Smooth muscle cell (in vitro differentiated cells): Measurements from ENCODE around the gene TOMM6. TPM values are rescaled to one million over a fixed set of nuclear protein-coding genes. Genes with fewer than 3 reads are reported as not detected.

Source experiments
- DNase-seq: peaks from one replicate; lab custom pipeline; 2025; ENCODE audit not compliant: unreplicated experiment; lab: John Stamatoyannopoulos, UW
- H2AFZ ChIP-seq: fragments of 200-600 bp; sonication (generic); 2 replicates; pipeline ENCODE4 v1.6.0; 2016; ENCODE audit warnings: antibody characterized with exemption, low read depth, mild to moderate bottlenecking
- H3F3A ChIP-seq: fragments of 200-600 bp; sonication (generic); 2 replicates; pipeline ENCODE4 v1.6.0; 2017; ENCODE audit warnings: antibody characterized with exemption, low read depth
- H3K27ac ChIP-seq: fragments of 200-600 bp; sonication (generic); 2 replicates; pipeline ENCODE4 v1.5.1; 2016; ENCODE audit warnings: low read depth, mild to moderate bottlenecking
- H3K27me3 ChIP-seq: fragments of 200-600 bp; sonication (generic); 2 replicates; pipeline ENCODE4 v1.6.1; 2016; ENCODE audit warnings: low read depth, mild to moderate bottlenecking
- H3K36me3 ChIP-seq: fragments of 200-600 bp; sonication (generic); 2 replicates; pipeline ENCODE4 v1.5.1; 2016; ENCODE audit warnings: low read depth
- H3K4me1 ChIP-seq: fragments of 200-600 bp; sonication (generic); 2 replicates; pipeline ENCODE4 v1.5.1; 2016; ENCODE audit warnings: low read depth
- H3K4me2 ChIP-seq: fragments of 200-600 bp; sonication (generic); 2 replicates; pipeline ENCODE4 v1.6.0; 2016; ENCODE audit warnings: mild to moderate bottlenecking
- H3K4me3 ChIP-seq: fragments of 200-600 bp; sonication (generic); 2 replicates; pipeline ENCODE4 v1.5.1; 2016; ENCODE audit warnings: mild to moderate bottlenecking
- H3K79me2 ChIP-seq: fragments of 200-600 bp; sonication (generic); 2 replicates; pipeline ENCODE4 v1.6.0; 2016; ENCODE audit warnings: low read depth, mild to moderate bottlenecking
- H3K9ac ChIP-seq: fragments of 200-600 bp; sonication (generic); 2 replicates; pipeline ENCODE4 v1.6.0; 2016; ENCODE audit warnings: low read depth
- H3K9me3 ChIP-seq: fragments of 200-600 bp; sonication (generic); replicated peaks from 2 replicates; pipeline ENCODE4 v1.5.1; 2016; ENCODE audit warnings: low read depth
- H4K20me1 ChIP-seq: fragments of 200-600 bp; sonication (generic); 2 replicates; pipeline ENCODE4 v1.6.0; 2016; ENCODE audit warnings: low read depth
- WGBS: methylation state at CpG from one replicate; pipeline ENCODE4 v1.1.7; 2016; ENCODE audit warnings: low lambda C conversion rate; 5-methylcytosine and 5-hydroxymethylcytosine counted together
- polyA plus RNA-seq: library from polyadenylated mRNA; unstranded; fragments of >200 nt; fragmentation: Nextera tagmentation; extraction: Ambion mirVana; gene quantifications from 2 replicates; pipeline ENCODE4 v1.2.1, GENCODE V29; 2016
- total RNA-seq: library from RNA; depleted of rRNA; stranded (reverse); fragments of >200 nt; gene quantifications from 2 replicates; pipeline ENCODE4 v1.2.3, GENCODE V29; 2014
- TF ChIP-seq, protein P1 (sequence below): fragments of 200-600 bp; sonication (generic); IDR thresholded peaks from 2 replicates; pipeline ENCODE4 v1.5.1; 2017; ENCODE audit warnings: borderline replicate concordance, mild to moderate bottlenecking, antibody characterized with exemption; ENCODE audit not compliant: insufficient read depth, poor library complexity, severe bottlenecking

Gene TOMM6
- total and polyA plus RNA-seq, 2 experiments from 2014 or later = 235 to 253 TPM

- Histone ChIP-seq H3K4me2 (no peak overlapping the region), H3K27me3 (no peaks in the 10 kb centered on the region), H3K4me3 (no peak overlapping the region), H3K4me1 (no peaks in the 10 kb centered on the region), H3K27ac (no peak overlapping the region), H3K9ac (no peak overlapping the region), H3K79me2 (no peaks in the 10 kb centered on the region), H3K36me3 (peaks cover 4% of the 10 kb centered on the region), H2AFZ (no peak overlapping the region), H3K9me3 (no peaks in the 10 kb centered on the region), H4K20me1 (no peaks in the 10 kb centered on the region), H3F3A (no peaks in the 10 kb centered on the region)
- 97% methylated on average over 29 of the region's 29 CpGs for WGBS
- TF ChIP-seq, protein P1, sequence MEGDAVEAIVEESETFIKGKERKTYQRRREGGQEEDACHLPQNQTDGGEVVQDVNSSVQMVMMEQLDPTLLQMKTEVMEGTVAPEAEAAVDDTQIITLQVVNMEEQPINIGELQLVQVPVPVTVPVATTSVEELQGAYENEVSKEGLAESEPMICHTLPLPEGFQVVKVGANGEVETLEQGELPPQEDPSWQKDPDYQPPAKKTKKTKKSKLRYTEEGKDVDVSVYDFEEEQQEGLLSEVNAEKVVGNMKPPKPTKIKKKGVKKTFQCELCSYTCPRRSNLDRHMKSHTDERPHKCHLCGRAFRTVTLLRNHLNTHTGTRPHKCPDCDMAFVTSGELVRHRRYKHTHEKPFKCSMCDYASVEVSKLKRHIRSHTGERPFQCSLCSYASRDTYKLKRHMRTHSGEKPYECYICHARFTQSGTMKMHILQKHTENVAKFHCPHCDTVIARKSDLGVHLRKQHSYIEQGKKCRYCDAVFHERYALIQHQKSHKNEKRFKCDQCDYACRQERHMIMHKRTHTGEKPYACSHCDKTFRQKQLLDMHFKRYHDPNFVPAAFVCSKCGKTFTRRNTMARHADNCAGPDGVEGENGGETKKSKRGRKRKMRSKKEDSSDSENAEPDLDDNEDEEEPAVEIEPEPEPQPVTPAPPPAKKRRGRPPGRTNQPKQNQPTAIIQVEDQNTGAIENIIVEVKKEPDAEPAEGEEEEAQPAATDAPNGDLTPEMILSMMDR = no peak
- no peak for DNase-seq
Measured at GRCh38 chr6:41771058-41771983, 16.2 kb upstream of the TOMM6 start.

GRCh38 chr6:41774841-41775240 is 12.7 kb upstream of the TOMM6 start:
- peaks cover 4% of the 10 kb centered on the region for H3K36me3 ChIP-seq
- WGBS = 96% methylated on average over 3 of the region's 3 CpGs
- H3F3A ChIP-seq = no peaks in the 10 kb centered on the region
- no peak overlapping the region for H3K27ac ChIP-seq
- no peak overlapping the region for H3K4me3 ChIP-seq
- no peak overlapping the region for H2AFZ ChIP-seq
- no peaks in the 10 kb centered on the region for H3K27me3 ChIP-seq
- H3K9me3 ChIP-seq = no peaks in the 10 kb centered on the region
- no peaks in the 10 kb centered on the region for H4K20me1 ChIP-seq
- no peaks in the 10 kb centered on the region for H3K79me2 ChIP-seq
- no peak overlapping the region for H3K9ac ChIP-seq
- no peak for DNase-seq
- H3K4me1 ChIP-seq = peaks cover 5% of the 10 kb centered on the region
- TF ChIP-seq, protein P1 = no peak
- no peak overlapping the region for H3K4me2 ChIP-seq

DNA sequence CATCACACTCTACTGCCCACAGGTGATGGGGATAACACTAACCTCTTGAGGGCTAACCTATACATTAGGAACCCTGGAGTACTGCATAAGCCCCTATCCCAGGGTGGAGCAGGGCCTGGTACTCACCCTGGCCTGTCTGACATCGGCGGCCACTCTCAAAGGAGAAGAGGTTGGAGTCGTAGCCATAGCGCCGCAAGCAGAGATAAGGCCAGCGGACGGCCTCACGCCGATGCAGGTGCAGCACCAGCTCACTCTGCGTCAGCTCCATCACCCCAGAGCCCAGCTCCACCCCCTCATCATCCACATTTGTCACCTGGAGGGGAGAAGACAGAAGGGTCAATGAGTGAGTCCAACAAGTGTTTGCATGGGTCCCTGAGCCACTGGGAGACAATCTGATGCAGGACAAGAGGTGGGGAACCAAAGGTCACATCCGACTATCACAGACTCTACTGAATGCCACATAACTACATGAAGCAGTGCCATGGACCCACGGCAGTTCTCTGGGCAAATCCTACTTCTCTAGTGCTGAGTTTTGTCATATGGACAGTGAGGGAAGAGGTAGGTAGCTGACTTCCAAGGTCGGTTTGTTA is 12.1 kb upstream of the TOMM6 start:
- Histone ChIP-seq H3K9me3 (no peaks in the 10 kb centered on the region), H3F3A (no peaks in the 10 kb centered on the region), H4K20me1 (no peaks in the 10 kb centered on the region), H3K79me2 (no peaks in the 10 kb centered on the region), H3K4me1 (peaks cover 5% of the 10 kb centered on the region), H2AFZ (no peak overlapping the region), H3K36me3 (peaks cover 4% of the 10 kb centered on the region), H3K27ac (no peak overlapping the region), H3K9ac (no peak overlapping the region), H3K27me3 (no peaks in the 10 kb centered on the region), H3K4me2 (no peak overlapping the region), H3K4me3 (no peak overlapping the region)
- DNase-seq = no peak
- TF ChIP-seq, protein P1 = no peak
- WGBS = 97% methylated on average over 13 of the region's 13 CpGs
